ENCODE measurements around the gene STK36.

STK36 gene

DNA sequence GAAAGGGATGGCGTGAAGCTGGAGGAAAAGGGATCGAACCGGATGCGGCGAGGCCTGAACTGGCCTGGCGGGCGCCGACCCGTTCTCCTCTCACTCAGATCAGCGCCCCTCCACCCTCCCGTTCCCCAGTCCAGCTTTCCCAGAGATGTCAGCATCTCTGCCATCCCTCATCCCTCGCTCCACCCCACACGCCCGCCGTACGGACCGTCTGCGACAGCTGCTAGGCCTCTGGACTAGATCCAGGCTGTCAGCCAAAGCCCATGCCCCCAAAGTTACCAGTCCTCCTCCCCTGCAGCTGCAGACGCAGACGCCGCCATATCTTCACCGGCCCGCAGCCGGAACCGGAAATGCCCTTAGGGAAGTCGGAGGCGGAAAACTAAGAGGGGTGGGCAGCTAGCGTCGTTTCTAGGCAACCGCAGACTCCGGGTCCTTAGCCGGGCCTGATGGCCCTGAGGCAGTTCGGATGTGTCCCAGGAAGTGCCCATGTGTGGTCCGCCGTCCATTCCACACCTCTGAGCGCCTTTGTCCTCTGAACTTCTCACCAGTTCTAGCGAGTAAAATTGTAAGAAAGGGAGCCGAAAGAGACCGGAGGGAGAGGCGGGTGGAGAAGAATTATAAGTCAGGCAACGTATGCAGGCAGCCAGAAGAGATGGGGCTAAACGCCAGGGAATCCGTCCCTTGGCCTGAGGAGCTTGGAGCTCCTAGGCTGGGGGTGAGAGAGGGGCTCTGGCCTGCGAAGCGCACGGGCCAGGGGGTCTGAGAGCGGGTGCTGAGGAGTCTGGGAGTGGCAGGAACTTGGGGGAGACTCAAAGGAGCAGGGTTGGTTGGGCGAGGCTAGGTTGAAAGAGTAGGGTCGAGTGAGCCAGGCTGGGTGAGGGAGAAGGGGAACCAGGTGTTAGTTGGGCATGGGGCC, at the start of gene STK36, which contains the start of gene RNF25:
TSS of gene STK36 (plus strand) at position 433 of the 913 bp plus-strand sequence. CDS start 744 bp downstream, outside the sequence.
TSS of gene RNF25 (minus strand) at position 349 of the 913 bp plus-strand sequence. CDS start at position 317, 32 bp downstream.
- Histone ChIP-seq H3K9me3 (no peaks in the 10 kb centered on the region), H3K36me3 (replicated peaks) (peaks cover 17% of the 10 kb centered on the region), H3K27me3 (ENCODE audit: low read depth) (no peaks in the 10 kb centered on the region), H3K4me3 (peak within 1 kb of the TSS; percentile 94), H3K4me1 (no peaks in the 10 kb centered on the region)
- peak; percentile 91 to 93 for DNase-seq (ENCODE audit: low spot score in 2 of 2)
- in situ Hi-C loops (cut with MboI; ENCODE audit: low sequenced_read_pairs), result loop anchor here (25.0 kb wide), 1 partner anchor 385 kb away; the partner anchor contains the start of gene TMBIM1

GRCh38 chr2:218622606-218623365, 49.1 kb upstream of the STK36 start:
- no peaks in the 10 kb centered on the region for H3K4me1 ChIP-seq
- in situ Hi-C loops (cut with MboI; ENCODE audit: low sequenced_read_pairs), result no loop called here
- no peak for DNase-seq (ENCODE audit: low spot score in 2 of 2)
- no peaks in the 10 kb centered on the region for H3K36me3 ChIP-seq (replicated peaks)
- H3K27me3 ChIP-seq (ENCODE audit: low read depth), result peaks cover 2% of the 10 kb centered on the region; the same call in 1 of the 2 replicates
- no peaks in the 10 kb centered on the region for H3K9me3 ChIP-seq
- H3K4me3 ChIP-seq, result no peak overlapping the region

- Histone ChIP-seq H3K27me3 (ENCODE audit: low read depth) (peaks cover 8% of the 10 kb centered on the region; the same call in 1 of the 2 replicates), H3K9me3 (no peaks in the 10 kb centered on the region), H3K4me3 (no peak overlapping the region), H3K36me3 (replicated peaks) (no peaks in the 10 kb centered on the region), H3K4me1 (no peaks in the 10 kb centered on the region)
- no peak for DNase-seq (ENCODE audit: low spot score in 2 of 2)
- in situ Hi-C loops (cut with MboI; ENCODE audit: low sequenced_read_pairs), result no loop called here
Observed at GRCh38 chr2:218623366-218623705, 48.5 kb upstream of the STK36 start.

- in situ Hi-C loops (cut with MboI; ENCODE audit: low sequenced_read_pairs), result no loop called here
- no peak for DNase-seq (ENCODE audit: low spot score in 2 of 2)
- Histone ChIP-seq H3K4me1 (peaks cover 3% of the 10 kb centered on the region), H3K27me3 (ENCODE audit: low read depth) (peaks cover 10% of the 10 kb centered on the region; the same call in 1 of the 2 replicates), H3K4me3 (no peak overlapping the region), H3K9me3 (no peaks in the 10 kb centered on the region), H3K36me3 (replicated peaks) (no peaks in the 10 kb centered on the region)
Observed at GRCh38 chr2:218626369-218626768, 45.5 kb upstream of the STK36 start.

DNA sequence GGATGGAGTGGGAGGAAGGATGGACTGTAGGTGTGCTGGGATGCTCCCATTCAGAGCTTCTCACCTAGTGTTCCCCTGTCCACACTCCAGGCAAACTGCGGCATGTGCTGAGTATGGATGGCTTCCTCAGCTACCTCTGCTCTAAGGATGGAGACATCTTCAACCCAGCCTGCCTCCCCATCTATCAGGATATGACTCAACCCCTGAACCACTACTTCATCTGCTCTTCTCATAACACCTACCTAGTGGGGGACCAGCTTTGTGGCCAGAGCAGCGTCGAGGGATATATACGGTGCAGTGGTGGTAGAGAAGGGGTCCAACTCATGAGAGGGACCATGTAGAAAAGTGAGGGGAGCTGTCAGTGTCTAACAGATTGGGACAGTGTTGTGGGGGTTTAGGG, 43.9 kb upstream of the STK36 start:
- no peak overlapping the region for H3K4me3 ChIP-seq
- DNase-seq (ENCODE audit: low spot score in 2 of 2), result no peak
- peaks cover 10% of the 10 kb centered on the region; the same call in 1 of the 2 replicates for H3K27me3 ChIP-seq (ENCODE audit: low read depth)
- H3K4me1 ChIP-seq, result peaks cover 9% of the 10 kb centered on the region
- H3K9me3 ChIP-seq, result no peaks in the 10 kb centered on the region
- in situ Hi-C loops (cut with MboI; ENCODE audit: low sequenced_read_pairs), result no loop called here
- no peaks in the 10 kb centered on the region for H3K36me3 ChIP-seq (replicated peaks)

DNA sequence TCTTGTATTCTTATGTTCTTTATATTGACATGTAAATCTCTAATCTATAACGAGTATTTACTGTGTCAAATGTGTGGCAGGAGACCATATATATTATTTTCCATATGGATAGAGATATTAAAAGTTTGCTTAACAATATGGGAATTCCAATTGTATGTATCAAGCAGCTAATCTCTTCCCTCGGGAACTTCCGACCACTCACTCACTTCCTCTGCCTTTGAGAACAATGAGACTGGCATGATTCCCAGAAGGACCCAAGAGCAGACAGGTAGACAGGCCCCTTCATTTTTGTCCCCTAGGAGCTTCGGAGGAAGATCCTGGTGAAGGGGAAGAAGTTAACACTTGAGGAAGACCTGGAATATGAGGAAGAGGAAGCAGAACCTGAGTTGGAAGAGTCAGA, 40.0 kb upstream of the STK36 start:
- peaks cover 8% of the 10 kb centered on the region; the same call in 1 of the 2 replicates for H3K27me3 ChIP-seq (ENCODE audit: low read depth)
- no peaks in the 10 kb centered on the region for H3K9me3 ChIP-seq
- DNase-seq (ENCODE audit: low spot score in 2 of 2), result peak; percentile 55 to 60
- H3K36me3 ChIP-seq (replicated peaks), result peaks cover 23% of the 10 kb centered on the region
- peaks cover 9% of the 10 kb centered on the region for H3K4me1 ChIP-seq
- in situ Hi-C loops (cut with MboI; ENCODE audit: low sequenced_read_pairs), result no loop called here
- H3K4me3 ChIP-seq, result no peak overlapping the region

DNA sequence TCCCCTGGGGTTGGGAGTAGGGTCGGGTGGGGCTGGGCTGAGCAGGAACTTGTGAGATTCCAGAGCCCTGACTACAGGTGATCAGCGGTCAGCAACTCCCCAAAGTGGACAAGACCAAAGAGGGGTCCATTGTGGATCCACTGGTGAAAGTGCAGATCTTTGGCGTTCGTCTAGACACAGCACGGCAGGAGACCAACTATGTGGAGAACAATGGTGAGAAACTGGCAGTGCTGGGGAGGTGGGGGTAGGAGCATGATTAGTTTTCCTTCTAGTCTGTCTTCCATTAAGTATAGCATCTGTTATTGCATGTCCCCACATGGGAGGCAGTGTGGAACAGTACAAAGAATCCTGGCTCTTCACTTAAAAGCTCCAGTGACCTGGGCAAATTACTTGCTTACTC, 36.2 kb upstream of the STK36 start:
- Histone ChIP-seq H3K9me3 (no peaks in the 10 kb centered on the region), H3K36me3 (replicated peaks) (peaks cover 57% of the 10 kb centered on the region), H3K27me3 (ENCODE audit: low read depth) (no peaks in the 10 kb centered on the region), H3K4me1 (peaks cover 9% of the 10 kb centered on the region), H3K4me3 (no peak overlapping the region)
- in situ Hi-C loops (cut with MboI; ENCODE audit: low sequenced_read_pairs), result no loop called here
- no peak for DNase-seq (ENCODE audit: low spot score in 2 of 2)

DNA sequence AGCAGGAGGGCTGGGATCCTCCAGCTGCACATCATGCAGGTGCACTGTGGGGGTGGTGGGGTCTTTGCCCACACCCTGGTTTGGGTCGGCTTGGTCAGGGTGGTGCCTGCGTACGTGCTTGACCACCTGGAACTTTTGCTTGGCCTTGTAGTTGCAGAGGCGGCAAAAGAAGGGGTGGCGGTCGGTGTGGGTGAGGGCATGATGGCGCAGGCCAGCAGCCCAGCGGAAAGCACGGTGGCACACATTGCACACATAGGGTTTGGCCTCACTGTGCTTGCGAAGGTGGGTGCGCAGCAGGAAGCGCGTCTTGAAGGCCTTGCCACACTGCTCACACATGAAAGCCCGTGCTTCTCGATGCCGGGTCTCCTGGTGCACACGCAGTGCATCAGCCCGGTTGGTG, 33.5 kb upstream of the STK36 start:
- Histone ChIP-seq H3K36me3 (replicated peaks) (peaks cover 77% of the 10 kb centered on the region), H3K4me1 (no peaks in the 10 kb centered on the region), H3K27me3 (ENCODE audit: low read depth) (no peaks in the 10 kb centered on the region), H3K4me3 (no peak overlapping the region), H3K9me3 (no peaks in the 10 kb centered on the region)
- in situ Hi-C loops (cut with MboI; ENCODE audit: low sequenced_read_pairs), result no loop called here
- no peak for DNase-seq (ENCODE audit: low spot score in 2 of 2)

DNA sequence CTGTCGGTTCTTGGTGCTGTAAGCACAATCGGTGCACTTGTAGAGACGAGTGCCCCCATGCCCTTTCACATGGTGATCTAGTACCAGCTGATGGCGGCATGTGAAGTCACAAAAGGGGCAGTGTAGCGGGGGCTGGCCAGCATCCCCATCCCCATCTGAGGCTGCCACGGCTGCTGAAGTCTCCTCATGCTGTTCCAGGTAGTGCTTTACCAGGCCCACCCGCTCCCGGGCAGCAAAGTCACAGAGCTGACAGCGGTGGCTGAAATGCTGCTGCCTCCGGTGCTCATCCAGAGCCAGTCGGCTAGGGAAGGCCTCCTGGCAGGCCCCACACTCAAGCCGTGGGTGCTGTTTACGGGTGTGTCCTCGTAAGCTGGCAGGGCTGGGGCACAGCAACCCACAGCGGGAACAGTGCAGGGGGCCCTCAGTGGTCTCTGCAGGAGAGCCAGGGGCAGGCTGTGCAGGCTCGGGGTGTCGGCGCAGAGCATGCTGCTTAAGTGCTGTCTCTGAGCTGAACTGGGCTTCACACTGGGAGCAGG, 29.7 kb upstream of the STK36 start:
- Histone ChIP-seq H3K36me3 (replicated peaks) (peaks cover 86% of the 10 kb centered on the region), H3K9me3 (no peaks in the 10 kb centered on the region), H3K27me3 (ENCODE audit: low read depth) (no peaks in the 10 kb centered on the region), H3K4me3 (no peak overlapping the region), H3K4me1 (no peaks in the 10 kb centered on the region)
- no peak for DNase-seq (ENCODE audit: low spot score in 2 of 2)
- in situ Hi-C loops (cut with MboI; ENCODE audit: low sequenced_read_pairs), result loop anchor here (10.0 kb wide), 1 partner anchor 237 kb away; no protein-coding TSS in a partner anchor

DNA sequence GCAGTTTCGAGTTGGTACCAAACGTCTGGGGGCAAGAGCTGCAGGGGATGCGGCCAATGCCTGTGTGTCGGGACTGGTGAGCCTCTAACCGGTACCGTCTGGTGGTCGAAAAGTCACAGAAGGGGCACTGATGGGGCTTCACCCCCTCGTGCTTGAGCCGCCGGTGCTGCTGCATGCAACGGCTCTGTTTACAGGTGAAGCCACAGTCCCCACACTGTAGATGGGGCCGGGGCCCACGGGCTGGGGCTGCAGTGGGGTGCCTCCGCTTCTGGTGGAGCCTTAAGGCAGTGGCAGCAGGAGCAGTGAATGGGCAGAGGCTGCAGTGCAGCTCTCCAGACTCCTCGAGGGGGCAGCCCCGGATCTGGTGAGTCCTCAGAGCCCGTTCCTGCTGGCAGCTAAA, 29.1 kb upstream of the STK36 start:
- Histone ChIP-seq H3K27me3 (ENCODE audit: low read depth) (no peaks in the 10 kb centered on the region), H3K9me3 (no peaks in the 10 kb centered on the region), H3K4me1 (no peaks in the 10 kb centered on the region), H3K4me3 (no peak overlapping the region), H3K36me3 (replicated peaks) (peaks cover 85% of the 10 kb centered on the region)
- in situ Hi-C loops (cut with MboI; ENCODE audit: low sequenced_read_pairs), result loop anchor here (10.0 kb wide), 1 partner anchor 238 kb away; no protein-coding TSS in a partner anchor
- no peak for DNase-seq (ENCODE audit: low spot score in 2 of 2)

- H3K4me1 ChIP-seq, result no peaks in the 10 kb centered on the region
- in situ Hi-C loops (cut with MboI; ENCODE audit: low sequenced_read_pairs), result loop anchor here (10.0 kb wide), 1 partner anchor 239 kb away; no protein-coding TSS in a partner anchor
- no peaks in the 10 kb centered on the region for H3K27me3 ChIP-seq (ENCODE audit: low read depth)
- H3K9me3 ChIP-seq, result no peaks in the 10 kb centered on the region
- no peak overlapping the region for H3K4me3 ChIP-seq
- H3K36me3 ChIP-seq (replicated peaks), result peaks cover 85% of the 10 kb centered on the region
- no peak for DNase-seq (ENCODE audit: low spot score in 2 of 2)
Observed at GRCh38 chr2:218643751-218644310, 28.1 kb upstream of the STK36 start.

DNA sequence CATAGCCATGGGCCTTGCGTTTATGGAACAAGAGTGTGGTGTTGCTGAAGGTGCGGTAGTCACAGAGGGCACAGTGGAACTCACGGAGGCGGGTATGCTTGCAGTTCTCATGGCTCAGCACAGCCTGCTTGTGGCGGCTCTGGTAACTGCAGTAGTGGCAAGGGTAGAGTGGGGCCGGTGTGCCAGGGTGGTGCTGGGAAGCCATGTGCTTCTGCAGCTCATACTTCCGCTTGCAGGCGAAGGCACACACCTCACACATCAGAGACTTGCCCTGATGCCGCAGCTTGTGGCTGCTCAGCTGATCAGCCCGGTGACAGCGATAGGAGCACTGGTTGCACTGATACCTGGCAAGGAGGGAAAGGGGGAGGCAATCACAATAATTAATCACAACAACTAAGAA, 27.2 kb upstream of the STK36 start:
- Histone ChIP-seq H3K27me3 (ENCODE audit: low read depth) (no peaks in the 10 kb centered on the region), H3K9me3 (no peaks in the 10 kb centered on the region), H3K4me1 (no peaks in the 10 kb centered on the region), H3K4me3 (no peak overlapping the region), H3K36me3 (replicated peaks) (peaks cover 88% of the 10 kb centered on the region)
- no peak for DNase-seq (ENCODE audit: low spot score in 2 of 2)
- in situ Hi-C loops (cut with MboI; ENCODE audit: low sequenced_read_pairs), result loop anchor here (10.0 kb wide), 1 partner anchor 240 kb away; no protein-coding TSS in a partner anchor

DNA sequence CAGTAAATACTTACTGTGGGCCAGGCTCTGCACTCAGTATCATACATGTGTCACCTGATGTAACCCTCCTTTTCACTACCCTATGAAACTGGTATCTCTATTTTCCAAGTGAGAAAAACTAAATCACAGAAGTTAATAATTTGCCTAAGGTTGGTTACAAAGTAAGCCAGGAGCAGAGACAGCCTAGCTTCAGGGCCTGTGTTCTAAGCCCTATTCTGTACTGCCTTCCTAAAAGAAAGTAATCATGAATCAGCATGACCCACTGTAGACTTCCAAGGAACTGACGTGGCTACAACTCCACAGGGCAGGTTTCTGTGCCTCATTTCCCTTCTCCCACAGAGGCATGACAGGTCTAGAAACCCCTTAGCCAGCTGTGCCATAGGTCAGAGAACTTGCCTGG, 26.8 kb upstream of the STK36 start:
- H3K4me3 ChIP-seq, result no peak overlapping the region
- in situ Hi-C loops (cut with MboI; ENCODE audit: low sequenced_read_pairs), result loop anchor here (10.0 kb wide), 1 partner anchor 240 kb away; no protein-coding TSS in a partner anchor
- no peak for DNase-seq (ENCODE audit: low spot score in 2 of 2)
- H3K36me3 ChIP-seq (replicated peaks), result peaks cover 89% of the 10 kb centered on the region
- no peaks in the 10 kb centered on the region for H3K9me3 ChIP-seq
- no peaks in the 10 kb centered on the region for H3K4me1 ChIP-seq
- no peaks in the 10 kb centered on the region for H3K27me3 ChIP-seq (ENCODE audit: low read depth)
